Activated CD4-positive, alpha-beta T cell treated with anti-CD3 and anti-CD28 coated beads, Interleukin-2, amount 10 ng/mL, durations not matched to agents 7 days and 5 days (primary cell): ENCODE results near the gene GULP1. TPM values are rescaled to one million over a fixed set of nuclear protein-coding genes. Genes with fewer than 3 reads are reported as not detected.
"Not testable (repeated sequence)": the region's sequence is repeated elsewhere in the genome, so short reads cannot be mapped to it uniquely, and the experiment has no call there.

ENCODE experiments used
- CTCF ChIA-PET: fragments of 350-600 bp; sonication (Branson Sonifier 250); formaldehyde crosslinking; loops from one replicate; lab custom pipeline; 2021; ENCODE audit warnings: antibody characterized with exemption; lab: Charles Lee
- POLR2A ChIA-PET: fragments of 350-600 bp; sonication (Branson Sonifier 250); formaldehyde crosslinking; loops from one replicate; lab custom pipeline; 2021; ENCODE audit warnings: antibody characterized with exemption; lab: Charles Lee
- DNase-seq: peaks from one replicate; pipeline ENCODE4 v3.0.0-alpha.2; 2020
- H3K27ac Mint-ChIP-seq: one replicate; pipeline ENCODE4 v1.8.0; 2021; ENCODE audit warnings: mild to moderate bottlenecking, moderate library complexity, mixed read lengths
- H3K27me3 Mint-ChIP-seq: one replicate; pipeline ENCODE4 v1.8.0; 2021; ENCODE audit warnings: mixed read lengths
- H3K36me3 Mint-ChIP-seq: one replicate; pipeline ENCODE4 v1.8.0; 2021; ENCODE audit warnings: low read depth, mixed read lengths
- H3K4me1 Mint-ChIP-seq: one replicate; pipeline ENCODE4 v1.8.0; 2021; ENCODE audit warnings: mixed read lengths
- H3K4me3 Mint-ChIP-seq: one replicate; pipeline ENCODE4 v1.8.0; 2021; ENCODE audit warnings: mild to moderate bottlenecking, moderate library complexity, mixed read lengths
- H3K9me3 Mint-ChIP-seq: one replicate; pipeline ENCODE4 v1.8.0; 2021; ENCODE audit warnings: mixed read lengths
- total RNA-seq, 2 experiments: library from RNA; stranded (reverse); gene quantifications; one replicate each; pipeline ENCODE4 v1.2.3, GENCODE V29; 2021

Gene GULP1
- total RNA-seq, 2 experiments from 2014 or later, result not detected

- H3K36me3 Mint-ChIP-seq, POLR2A ChIA-PET: not testable (repeated sequence)
Observed at GRCh38 chr2:188466078-188466477, 174.4 kb downstream of the GULP1 start.

GRCh38 chr2:188466761-188467160, 175.1 kb downstream of the GULP1 start:
- CTCF ChIA-PET, result no interaction called here
- Mint-ChIP-seq H3K36me3 (no peaks in the 10 kb centered on the region), H3K4me1 (no peaks in the 10 kb centered on the region), H3K27ac (no peak overlapping the region), H3K27me3 (no peaks in the 10 kb centered on the region), H3K9me3 (no peaks in the 10 kb centered on the region), H3K4me3 (no peak overlapping the region)
- DNase-seq, result no peak
- POLR2A ChIA-PET, result no interaction called here

More at GRCh38 chr2:188466078-188466477, 174.4 kb downstream of the GULP1 start:
- CTCF ChIA-PET, H3K27me3 Mint-ChIP-seq, H3K4me1 Mint-ChIP-seq, H3K4me3 Mint-ChIP-seq, H3K27ac Mint-ChIP-seq, DNase-seq, H3K9me3 Mint-ChIP-seq: not testable (repeated sequence)

GRCh38 chr2:188471166-188471565, 179.5 kb downstream of the GULP1 start:
- H3K4me1 Mint-ChIP-seq, result no peaks in the 10 kb centered on the region
- no peaks in the 10 kb centered on the region for H3K9me3 Mint-ChIP-seq
- no peak overlapping the region for H3K27ac Mint-ChIP-seq
- CTCF ChIA-PET, result no interaction called here
- no peaks in the 10 kb centered on the region for H3K36me3 Mint-ChIP-seq
- DNase-seq, result no peak
- POLR2A ChIA-PET, result no interaction called here
- no peaks in the 10 kb centered on the region for H3K27me3 Mint-ChIP-seq
- H3K4me3 Mint-ChIP-seq, result no peak overlapping the region

GRCh38 chr2:188473306-188473705, 181.6 kb downstream of the GULP1 start:
- Mint-ChIP-seq H3K27me3 (no peaks in the 10 kb centered on the region), H3K4me3 (no peak overlapping the region), H3K27ac (no peak overlapping the region), H3K4me1 (no peaks in the 10 kb centered on the region), H3K9me3 (no peaks in the 10 kb centered on the region), H3K36me3 (no peaks in the 10 kb centered on the region)
- ChIA-PET CTCF (no interaction called here), POLR2A (no interaction called here)
- DNase-seq, result no peak

GRCh38 chr2:188474316-188474715, 182.6 kb downstream of the GULP1 start:
- POLR2A ChIA-PET, result no interaction called here
- DNase-seq, result no peak
- H3K27me3 Mint-ChIP-seq, result no peaks in the 10 kb centered on the region

GRCh38 chr2:188475945-188476344, 184.3 kb downstream of the GULP1 start:
- Mint-ChIP-seq H3K27ac (no peak overlapping the region), H3K9me3 (no peaks in the 10 kb centered on the region), H3K4me3 (no peak overlapping the region), H3K4me1 (no peaks in the 10 kb centered on the region), H3K36me3 (no peaks in the 10 kb centered on the region), H3K27me3 (no peaks in the 10 kb centered on the region)
- ChIA-PET POLR2A (no interaction called here), CTCF (no interaction called here)
- no peak for DNase-seq

More at GRCh38 chr2:188474316-188474715, 182.6 kb downstream of the GULP1 start:
- H3K4me3 Mint-ChIP-seq, result no peak overlapping the region
- H3K4me1 Mint-ChIP-seq, result no peaks in the 10 kb centered on the region
- no peaks in the 10 kb centered on the region for H3K36me3 Mint-ChIP-seq
- H3K9me3 Mint-ChIP-seq, result no peaks in the 10 kb centered on the region
- CTCF ChIA-PET, result no interaction called here
- no peak overlapping the region for H3K27ac Mint-ChIP-seq

GRCh38 chr2:188477564-188478103, 186.0 kb downstream of the GULP1 start:
- Mint-ChIP-seq H3K27ac (no peak overlapping the region), H3K4me3 (no peak overlapping the region), H3K27me3 (no peaks in the 10 kb centered on the region), H3K36me3 (no peaks in the 10 kb centered on the region), H3K4me1 (no peaks in the 10 kb centered on the region), H3K9me3 (no peaks in the 10 kb centered on the region)
- ChIA-PET CTCF (no interaction called here), POLR2A (no interaction called here)
- DNase-seq, result no peak

GRCh38 chr2:188478724-188479123, 187.1 kb downstream of the GULP1 start:
- no peaks in the 10 kb centered on the region for H3K9me3 Mint-ChIP-seq
- H3K4me1 Mint-ChIP-seq, result no peaks in the 10 kb centered on the region
- no peak for DNase-seq
- CTCF ChIA-PET, result no interaction called here
- POLR2A ChIA-PET, result no interaction called here
- no peaks in the 10 kb centered on the region for H3K27me3 Mint-ChIP-seq
- H3K27ac Mint-ChIP-seq, result no peak overlapping the region
- H3K36me3 Mint-ChIP-seq, result no peaks in the 10 kb centered on the region
- no peak overlapping the region for H3K4me3 Mint-ChIP-seq

GRCh38 chr2:188481474-188481873, 189.8 kb downstream of the GULP1 start:
- CTCF ChIA-PET, result no interaction called here
- POLR2A ChIA-PET, result no interaction called here
- H3K9me3 Mint-ChIP-seq, result no peaks in the 10 kb centered on the region
- H3K4me3 Mint-ChIP-seq, result no peak overlapping the region
- H3K4me1 Mint-ChIP-seq, result no peaks in the 10 kb centered on the region
- no peak overlapping the region for H3K27ac Mint-ChIP-seq
- H3K36me3 Mint-ChIP-seq, result no peaks in the 10 kb centered on the region
- DNase-seq, result no peak
- no peaks in the 10 kb centered on the region for H3K27me3 Mint-ChIP-seq

- no peaks in the 10 kb centered on the region for H3K27me3 Mint-ChIP-seq
- CTCF ChIA-PET, result no interaction called here
- no peaks in the 10 kb centered on the region for H3K9me3 Mint-ChIP-seq
- no peaks in the 10 kb centered on the region for H3K36me3 Mint-ChIP-seq
- no peak overlapping the region for H3K4me3 Mint-ChIP-seq
- POLR2A ChIA-PET, result no interaction called here
- DNase-seq, result no peak
- no peak overlapping the region for H3K27ac Mint-ChIP-seq
- H3K4me1 Mint-ChIP-seq, result no peaks in the 10 kb centered on the region
Observed at GRCh38 chr2:188485496-188485895, 193.8 kb downstream of the GULP1 start.

GRCh38 chr2:188492751-188493150, 201.1 kb downstream of the GULP1 start:
- Mint-ChIP-seq H3K27ac (no peak overlapping the region), H3K36me3 (no peaks in the 10 kb centered on the region)
- CTCF ChIA-PET, result no interaction called here

GRCh38 chr2:188494906-188495305, 203.2 kb downstream of the GULP1 start:
- Mint-ChIP-seq H3K4me1 (no peaks in the 10 kb centered on the region), H3K36me3 (no peaks in the 10 kb centered on the region), H3K27ac (no peak overlapping the region), H3K9me3 (no peaks in the 10 kb centered on the region), H3K27me3 (no peaks in the 10 kb centered on the region), H3K4me3 (no peak overlapping the region)
- DNase-seq, result no peak
- POLR2A ChIA-PET, result no interaction called here
- CTCF ChIA-PET, result no interaction called here

More at GRCh38 chr2:188492751-188493150, 201.1 kb downstream of the GULP1 start:
- DNase-seq, result no peak
- H3K27me3 Mint-ChIP-seq, result no peaks in the 10 kb centered on the region
- no peaks in the 10 kb centered on the region for H3K9me3 Mint-ChIP-seq
- no peaks in the 10 kb centered on the region for H3K4me1 Mint-ChIP-seq
- no peak overlapping the region for H3K4me3 Mint-ChIP-seq
- POLR2A ChIA-PET, result no interaction called here

- H3K4me1 Mint-ChIP-seq, result no peaks in the 10 kb centered on the region
- H3K27me3 Mint-ChIP-seq, result no peaks in the 10 kb centered on the region
- ChIA-PET POLR2A (no interaction called here), CTCF (interaction anchor here (0.8 kb wide), 1 partner anchor 872 kb away, joined by 3 read pairs; no protein-coding TSS in a partner anchor)
- no peak overlapping the region for H3K4me3 Mint-ChIP-seq
- DNase-seq, result no peak
- no peak overlapping the region for H3K27ac Mint-ChIP-seq
- H3K9me3 Mint-ChIP-seq, result no peaks in the 10 kb centered on the region
- H3K36me3 Mint-ChIP-seq, result no peaks in the 10 kb centered on the region
Observed at GRCh38 chr2:188495969-188496431, 204.3 kb downstream of the GULP1 start.

GRCh38 chr2:188497726-188498125, 206.1 kb downstream of the GULP1 start:
- Mint-ChIP-seq H3K27ac (no peak overlapping the region), H3K4me1 (no peaks in the 10 kb centered on the region), H3K4me3 (no peak overlapping the region), H3K27me3 (no peaks in the 10 kb centered on the region), H3K9me3 (no peaks in the 10 kb centered on the region), H3K36me3 (no peaks in the 10 kb centered on the region)
- CTCF ChIA-PET, result interaction anchor here (0.9 kb wide), 1 partner anchor 16 kb away, joined by 3 read pairs; no protein-coding TSS in a partner anchor
- POLR2A ChIA-PET, result no interaction called here
- DNase-seq, result no peak
